GM10248 (cell line): Measurements from ENCODE around the gene GPBAR1.
"Not testable (repeated sequence)": the region's sequence is repeated elsewhere in the genome, so short reads cannot be mapped to it uniquely, and the experiment has no call there.

Experiments used
- CTCF ChIA-PET: fragments of 300-600 bp; sonication (Branson Sonifier 250); formaldehyde crosslinking; extraction: SDS; loops from one replicate; lab custom pipeline; 2021; ENCODE audit warnings: antibody characterized with exemption; lab: Yijun Ruan, JAX
- POLR2A ChIA-PET: fragments of 350-650 bp; sonication (Branson Sonifier 250); formaldehyde crosslinking; extraction: SDS; loops from one replicate; lab custom pipeline; 2020; ENCODE audit warnings: antibody characterized with exemption; lab: Yijun Ruan, JAX
- DNase-seq: peaks from one replicate; pipeline ENCODE4 v3.0.0; 2012; ENCODE audit errors: extremely low spot score
- TF ChIP-seq, protein P1 (sequence below): IDR thresholded peaks from 2 replicates; pipeline ENCODE4 v1.5.1; 2012; ENCODE audit warnings: mild to moderate bottlenecking, low read depth; ENCODE audit errors: extremely low read depth, missing control alignments, control extremely low read depth

Gene GPBAR1

DNA sequence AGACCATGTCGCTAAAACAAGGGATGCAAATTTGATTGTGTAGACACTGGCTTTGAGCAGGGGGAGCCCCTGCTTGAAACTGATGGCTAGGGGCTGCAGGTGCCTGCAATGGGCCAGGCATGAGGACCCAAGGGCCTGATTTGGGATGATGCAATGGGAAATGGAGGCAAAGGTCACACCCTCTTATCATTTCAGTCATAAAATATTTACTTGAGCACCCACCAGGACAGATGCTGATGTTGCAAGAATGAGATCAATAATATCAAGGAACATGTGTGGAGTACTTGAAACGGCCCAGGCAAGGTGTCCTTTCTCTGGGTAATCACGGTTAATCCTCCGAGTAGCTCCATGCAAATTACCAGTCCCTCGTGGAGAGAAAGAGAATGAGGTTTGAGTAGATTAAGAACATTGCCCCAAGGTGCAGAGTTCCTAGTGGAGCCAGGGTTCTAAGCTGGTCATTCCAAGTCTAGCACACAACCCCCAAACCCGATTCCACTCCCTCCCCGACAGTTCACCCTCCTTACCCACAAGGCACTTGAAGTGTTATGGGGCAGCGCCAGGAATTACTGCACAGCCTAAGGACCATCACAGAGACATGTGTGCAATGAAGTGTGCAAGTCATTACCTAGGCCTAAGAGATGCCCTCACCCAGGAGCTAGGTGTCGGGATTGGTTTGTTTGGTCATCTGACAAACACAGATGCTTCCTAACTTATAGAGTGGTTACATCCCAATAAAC is 45.5 kb downstream of the GPBAR1 start:
- DNase-seq, result no peak
- TF ChIP-seq, protein P1, sequence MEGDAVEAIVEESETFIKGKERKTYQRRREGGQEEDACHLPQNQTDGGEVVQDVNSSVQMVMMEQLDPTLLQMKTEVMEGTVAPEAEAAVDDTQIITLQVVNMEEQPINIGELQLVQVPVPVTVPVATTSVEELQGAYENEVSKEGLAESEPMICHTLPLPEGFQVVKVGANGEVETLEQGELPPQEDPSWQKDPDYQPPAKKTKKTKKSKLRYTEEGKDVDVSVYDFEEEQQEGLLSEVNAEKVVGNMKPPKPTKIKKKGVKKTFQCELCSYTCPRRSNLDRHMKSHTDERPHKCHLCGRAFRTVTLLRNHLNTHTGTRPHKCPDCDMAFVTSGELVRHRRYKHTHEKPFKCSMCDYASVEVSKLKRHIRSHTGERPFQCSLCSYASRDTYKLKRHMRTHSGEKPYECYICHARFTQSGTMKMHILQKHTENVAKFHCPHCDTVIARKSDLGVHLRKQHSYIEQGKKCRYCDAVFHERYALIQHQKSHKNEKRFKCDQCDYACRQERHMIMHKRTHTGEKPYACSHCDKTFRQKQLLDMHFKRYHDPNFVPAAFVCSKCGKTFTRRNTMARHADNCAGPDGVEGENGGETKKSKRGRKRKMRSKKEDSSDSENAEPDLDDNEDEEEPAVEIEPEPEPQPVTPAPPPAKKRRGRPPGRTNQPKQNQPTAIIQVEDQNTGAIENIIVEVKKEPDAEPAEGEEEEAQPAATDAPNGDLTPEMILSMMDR, result no peak
- CTCF ChIA-PET, result interaction anchor here (1.1 to 4.0 kb wide), 6 partner anchors 9 to 50 kb away, joined by 3 to 19 read pairs (median 12); partner anchors contain the start of gene CATIP
- POLR2A ChIA-PET, result no interaction called here

DNA sequence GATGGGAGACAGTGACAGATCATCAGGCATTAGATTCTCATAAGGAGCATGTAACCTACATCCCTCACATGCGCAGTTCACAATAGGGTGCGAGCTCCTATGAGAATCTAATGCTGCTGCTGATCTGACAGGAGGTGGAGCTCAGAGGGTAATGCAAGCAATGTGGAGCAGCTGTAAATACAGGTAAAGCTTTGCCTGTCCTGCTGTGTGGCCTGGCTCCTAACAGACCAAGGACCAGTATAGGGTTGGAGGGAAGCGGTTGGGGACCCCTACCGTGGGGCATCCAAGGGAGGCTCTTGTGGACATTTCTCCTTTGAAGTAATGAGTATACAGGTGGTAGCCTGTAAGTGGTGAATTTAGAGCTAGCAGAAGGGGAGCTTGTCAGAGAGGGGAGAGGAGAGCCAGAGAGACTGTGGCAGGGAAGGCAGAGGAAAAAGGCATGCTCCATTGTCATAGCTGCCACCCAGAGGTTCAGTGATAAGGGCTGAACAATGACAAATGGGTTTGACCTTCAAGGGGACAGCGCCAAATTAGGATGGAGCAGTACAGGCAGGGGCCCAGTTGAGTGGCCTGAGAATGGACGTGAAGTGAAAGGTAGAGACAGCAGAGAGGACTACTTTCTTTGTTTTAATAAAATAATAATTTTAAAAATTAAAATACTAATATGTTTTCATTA is 46.7 kb downstream of the GPBAR1 start:
- TF ChIP-seq, protein P1, result no peak

DNA sequence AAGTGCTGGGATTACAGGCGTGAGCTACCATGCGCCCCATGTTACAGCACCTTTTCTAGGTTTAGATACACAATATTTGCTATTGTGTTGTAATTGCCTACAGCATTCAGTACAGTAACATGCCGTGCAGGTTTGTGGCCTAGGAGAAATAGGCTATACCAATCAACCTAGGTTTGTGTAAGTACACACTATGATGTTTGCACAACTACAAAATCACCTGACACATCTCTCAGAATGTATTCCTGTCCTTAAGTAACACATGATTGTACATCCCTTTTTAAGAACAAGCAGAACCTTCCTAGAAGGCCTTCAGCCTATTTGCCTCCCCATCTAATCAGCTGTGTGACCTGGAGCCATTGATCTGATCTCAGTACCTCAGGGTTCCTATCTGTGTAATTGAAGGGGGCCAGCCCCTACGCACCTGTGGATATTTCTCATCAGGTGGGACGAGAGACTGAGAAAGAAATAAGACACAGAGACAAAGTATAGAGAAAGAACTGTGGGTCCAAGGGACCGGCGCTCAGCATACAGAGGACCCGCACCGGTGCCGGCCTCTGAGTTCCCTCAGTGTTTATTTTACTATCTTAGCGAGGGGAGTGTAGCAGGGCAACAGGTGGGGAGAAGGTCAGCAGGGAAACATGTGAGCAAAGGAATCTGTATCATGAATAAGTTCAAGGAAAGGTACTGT is 50.2 kb downstream of the GPBAR1 start:
- POLR2A ChIA-PET, result no interaction called here
- TF ChIP-seq, protein P1, result no peak
- DNase-seq, result no peak
- CTCF ChIA-PET, result no interaction called here

More for the DNA sequence above, 46.7 kb downstream of the GPBAR1 start:
- no peak for DNase-seq
- POLR2A ChIA-PET, result no interaction called here
- CTCF ChIA-PET, result interaction anchor here (0.8 to 4.0 kb wide), 8 partner anchors 10 to 89 kb away, joined by 3 to 19 read pairs (median 7); partner anchors contain the start of gene CATIP

DNA sequence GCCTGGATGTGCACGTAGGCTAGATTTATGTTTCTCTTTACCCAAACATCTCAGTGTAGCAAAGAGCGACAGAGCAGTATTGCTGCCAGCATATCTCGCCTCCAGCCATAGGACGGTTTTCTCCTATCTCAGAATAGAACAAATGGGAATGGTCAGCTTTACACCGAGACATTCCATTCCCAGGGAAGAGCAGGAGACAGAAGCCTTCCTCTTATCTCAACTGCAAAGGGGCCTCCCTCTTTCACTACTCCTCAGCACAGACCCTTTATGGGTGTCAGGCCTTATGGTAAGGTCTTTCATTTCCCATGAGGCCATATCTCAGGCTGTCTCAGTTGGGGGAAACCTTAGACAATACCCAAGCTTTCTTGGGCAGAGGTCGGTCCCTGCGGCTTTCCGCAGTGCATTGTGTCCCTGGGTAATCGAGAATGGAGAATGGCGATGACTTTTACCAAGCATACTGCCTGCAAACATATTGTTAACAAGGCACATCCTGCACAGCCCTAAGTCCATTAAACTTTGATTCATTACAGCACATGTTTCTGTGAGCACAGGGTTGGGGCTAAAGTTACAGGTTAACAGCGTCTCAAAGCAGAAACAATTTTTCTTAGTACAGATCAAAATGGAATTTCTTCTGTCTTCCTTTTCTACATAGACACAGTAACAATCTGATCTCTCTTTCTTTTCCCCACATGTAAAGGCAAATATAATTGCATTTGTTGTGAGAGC is 50.9 kb downstream of the GPBAR1 start:
- DNase-seq, POLR2A ChIA-PET: not testable (repeated sequence)
- CTCF ChIA-PET, result interaction anchor here (1.3 kb wide), 1 partner anchor 10 kb away, joined by 6 read pairs; no protein-coding TSS in a partner anchor

DNA sequence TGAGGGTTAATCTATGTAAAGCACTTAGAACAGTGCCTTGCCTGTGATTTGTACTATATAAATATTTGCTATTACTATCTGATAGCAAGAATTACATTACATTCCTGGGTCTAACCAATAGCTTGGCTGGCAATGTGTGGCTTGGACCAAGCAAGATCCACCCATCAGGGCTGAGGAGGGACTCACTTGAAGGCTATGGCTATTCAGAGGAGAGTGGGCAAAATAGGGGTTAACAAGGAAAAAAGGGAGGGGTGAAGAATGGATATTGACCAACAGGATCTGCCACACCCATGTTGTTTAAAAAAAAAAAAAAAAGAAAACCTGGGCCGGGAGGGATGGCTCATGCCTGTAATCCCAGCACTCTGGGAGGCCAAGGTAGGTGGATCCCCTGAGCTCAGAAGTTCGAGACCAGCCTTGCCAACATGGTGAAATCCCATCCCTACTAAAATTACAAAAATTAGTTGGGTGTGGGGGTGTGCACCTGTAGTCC is 51.5 kb downstream of the GPBAR1 start:
- ChIA-PET POLR2A (no interaction called here), CTCF (interaction anchor here (1.3 kb wide), 1 partner anchor 10 kb away, joined by 6 read pairs; no protein-coding TSS in a partner anchor)
- TF ChIP-seq, protein P1, result no peak
- no peak for DNase-seq

DNA sequence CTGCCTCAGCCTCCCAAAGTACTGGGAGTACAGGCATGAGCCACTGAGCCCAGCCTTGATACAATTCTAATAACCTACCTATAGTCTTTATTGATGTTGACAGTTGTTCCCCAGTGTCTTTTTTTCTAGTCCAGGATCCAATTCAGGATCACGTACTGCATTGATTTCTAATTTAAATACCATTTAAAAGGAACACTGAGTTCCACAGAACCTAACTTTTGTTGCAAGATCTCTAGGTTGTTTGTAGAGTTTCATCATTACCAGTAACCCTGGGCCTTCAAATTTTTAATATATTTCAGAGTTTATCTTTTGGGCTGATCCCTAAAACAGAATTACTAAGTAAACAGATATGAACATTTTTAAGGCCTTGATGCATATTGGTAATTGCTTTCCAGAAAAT is 52.5 kb downstream of the GPBAR1 start:
- CTCF ChIA-PET, result no interaction called here
- no peak for DNase-seq
- POLR2A ChIA-PET, result no interaction called here
- TF ChIP-seq, protein P1, result no peak
